HEK293T (cell line): ENCODE data around the gene TWNK.

ENCODE experiments used
- ARNT ChIP-seq: fragments of 450-650 bp; IDR thresholded peaks from 2 replicates; pipeline ENCODE4 v1.6.1; 2017; ENCODE audit warnings: mild to moderate bottlenecking
- BHLHE40 ChIP-seq: fragments of 450-650 bp; IDR thresholded peaks from 2 replicates; pipeline ENCODE4 v1.6.1; 2016; ENCODE audit warnings: mild to moderate bottlenecking, moderate library complexity, borderline replicate concordance
- ELF4 ChIP-seq: fragments of 450-650 bp; IDR thresholded peaks from 2 replicates; pipeline ENCODE4 v1.6.1; 2017; ENCODE audit warnings: antibody characterized with exemption
- FOXA1 ChIP-seq: fragments of 450-650 bp; IDR thresholded peaks from 2 replicates; pipeline ENCODE4 v1.6.1; 2016; ENCODE audit warnings: mild to moderate bottlenecking
- FOXK2 ChIP-seq: fragments of 450-650 bp; IDR thresholded peaks from 2 replicates; pipeline ENCODE4 v1.6.1; 2016; ENCODE audit warnings: mild to moderate bottlenecking
- FOXM1 ChIP-seq: fragments of 450-650 bp; IDR thresholded peaks from 2 replicates; pipeline ENCODE4 v1.6.1; 2017; ENCODE audit warnings: mild to moderate bottlenecking, borderline replicate concordance
- HDGF ChIP-seq: fragments of 450-650 bp; IDR thresholded peaks from 2 replicates; pipeline ENCODE4 v1.6.1; 2017; ENCODE audit warnings: antibody characterized with exemption, borderline replicate concordance
- NFRKB ChIP-seq: fragments of 450-650 bp; IDR thresholded peaks from 2 replicates; pipeline ENCODE4 v1.6.1; 2016; ENCODE audit warnings: mild to moderate bottlenecking, moderate library complexity
- SP1 ChIP-seq: fragments of 450-650 bp; IDR thresholded peaks from 2 replicates; pipeline ENCODE4 v1.6.1; 2017
- SUZ12 ChIP-seq: fragments of 450-650 bp; IDR thresholded peaks from 2 replicates; pipeline ENCODE4 v1.6.1; 2016; ENCODE audit warnings: mild to moderate bottlenecking
- ZNF384 ChIP-seq: fragments of 450-650 bp; IDR thresholded peaks from 2 replicates; pipeline ENCODE4 v1.6.1; 2016

GRCh38 chr10:100998183-100998990 lies 11.0 kb downstream of the TWNK start:
- TF ChIP-seq FOXM1 (no peak), BHLHE40 (no peak), SP1 (no peak), FOXK2 (no peak), ELF4 (no peak), NFRKB (no peak), ZNF384 (no peak), SUZ12 (no peak), ARNT (no peak), HDGF (no peak; the same call in 1 of the 2 replicates), FOXA1 (no peak)
